GM18502 (cell line): Measurements from ENCODE around the gene DEFB108B.
"Not testable (repeated sequence)": the region's sequence is repeated elsewhere in the genome, so short reads cannot be mapped to it uniquely, and the experiment has no call there.

ENCODE experiments used
- ATAC-seq: cut with Tn5 transposase; IDR thresholded peaks from one replicate; pipeline ENCODE4 v1.9.1; 2021; ENCODE audit warnings: mild to moderate bottlenecking; ENCODE audit not compliant: unreplicated experiment, poor library complexity

The DEFB108B gene

GRCh38 chr11:71832811-71833210 lies at the start of gene DEFB108B:
TSS of gene DEFB108B (plus strand) at chr11:71833200. CDS start at chr11:71833200, 0 bp downstream.
- ATAC-seq: not testable (repeated sequence)

DNA sequence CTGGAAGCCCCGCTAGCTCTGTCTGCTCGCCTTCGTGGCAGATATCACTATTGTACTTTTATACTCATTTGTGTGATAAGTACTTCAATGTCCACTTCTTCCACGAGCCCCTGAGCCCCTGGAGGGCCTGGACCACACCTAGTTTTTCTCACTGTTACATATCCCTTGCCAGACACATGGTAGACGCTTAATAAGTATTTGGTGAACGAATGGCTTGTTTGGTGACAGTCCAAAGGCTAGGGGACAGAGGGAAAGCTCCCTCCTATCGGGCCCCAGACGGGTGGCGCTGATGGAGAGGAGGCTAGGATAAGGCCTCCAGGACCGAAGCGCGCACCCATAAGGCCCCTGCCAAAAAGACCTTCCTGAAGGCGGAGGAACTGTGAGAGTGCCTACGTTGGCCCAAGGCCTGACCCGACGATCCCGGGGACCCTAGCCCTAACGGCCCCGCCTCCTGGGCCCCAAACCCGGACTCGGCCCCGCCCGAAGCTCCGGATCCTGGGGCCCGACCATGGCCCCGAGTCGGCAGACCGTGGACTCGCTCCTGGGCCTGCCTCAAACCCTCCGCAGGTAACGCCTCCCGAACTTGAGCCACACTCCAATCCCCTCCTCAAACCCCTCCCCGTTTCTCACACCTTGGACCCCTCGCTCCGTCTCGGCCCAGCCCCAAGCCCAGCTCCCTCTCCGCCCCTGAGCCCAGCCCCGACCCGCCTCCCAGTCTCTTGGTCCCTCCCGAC lies 46.7 kb upstream of the DEFB108B start:
- not testable (repeated sequence) for ATAC-seq

DNA sequence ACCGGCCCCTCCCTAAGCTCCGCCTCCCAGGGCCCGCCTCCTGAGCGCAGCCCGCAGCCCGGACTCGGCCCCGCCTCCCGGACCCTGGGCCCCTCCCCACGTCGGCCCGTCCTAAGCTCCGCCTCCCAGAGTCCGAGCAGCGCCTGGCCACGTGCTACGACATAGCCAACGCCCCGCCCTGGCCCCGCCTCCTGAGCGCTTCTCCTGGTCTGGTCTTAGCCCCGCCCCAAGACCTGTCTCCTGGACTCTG lies 46.2 kb upstream of the DEFB108B start:
- peak; percentile 97 for ATAC-seq

DNA sequence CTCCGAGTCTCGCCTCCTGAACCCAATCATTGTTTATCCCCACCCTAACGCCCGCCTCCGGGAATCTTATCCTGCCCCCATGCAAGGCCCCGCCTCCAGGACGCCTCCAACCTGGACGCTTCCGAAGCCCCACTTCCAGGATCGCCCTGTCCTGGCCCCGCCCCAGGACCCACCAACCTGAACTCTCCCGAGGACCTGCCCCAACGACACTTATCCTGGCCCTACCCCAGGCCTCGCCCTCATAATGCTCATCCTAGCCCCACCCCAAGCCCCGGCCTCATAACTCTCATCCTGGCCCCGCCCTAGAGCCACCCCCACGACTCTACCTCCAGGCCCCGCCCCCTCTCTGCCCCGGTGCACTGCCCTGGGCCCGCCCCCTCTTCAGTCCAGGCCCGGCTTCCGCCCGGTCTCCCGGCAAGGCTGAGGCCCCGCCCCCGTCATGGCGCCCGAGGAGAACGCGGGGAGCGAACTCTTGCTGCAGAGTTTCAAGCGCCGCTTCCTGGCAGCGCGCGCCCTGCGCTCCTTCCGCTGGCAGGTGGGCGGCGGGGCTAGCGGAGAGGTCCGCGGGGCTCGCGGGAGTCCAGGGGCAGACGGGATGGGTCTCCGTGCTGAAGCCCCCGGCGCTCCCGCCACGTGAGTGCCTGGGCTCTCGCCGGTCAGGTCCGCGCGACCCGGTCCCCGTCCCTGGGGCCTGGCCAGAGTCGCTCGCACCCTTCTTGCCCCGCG lies 45.7 kb upstream of the DEFB108B start:
- ATAC-seq: peak; percentile 91

DNA sequence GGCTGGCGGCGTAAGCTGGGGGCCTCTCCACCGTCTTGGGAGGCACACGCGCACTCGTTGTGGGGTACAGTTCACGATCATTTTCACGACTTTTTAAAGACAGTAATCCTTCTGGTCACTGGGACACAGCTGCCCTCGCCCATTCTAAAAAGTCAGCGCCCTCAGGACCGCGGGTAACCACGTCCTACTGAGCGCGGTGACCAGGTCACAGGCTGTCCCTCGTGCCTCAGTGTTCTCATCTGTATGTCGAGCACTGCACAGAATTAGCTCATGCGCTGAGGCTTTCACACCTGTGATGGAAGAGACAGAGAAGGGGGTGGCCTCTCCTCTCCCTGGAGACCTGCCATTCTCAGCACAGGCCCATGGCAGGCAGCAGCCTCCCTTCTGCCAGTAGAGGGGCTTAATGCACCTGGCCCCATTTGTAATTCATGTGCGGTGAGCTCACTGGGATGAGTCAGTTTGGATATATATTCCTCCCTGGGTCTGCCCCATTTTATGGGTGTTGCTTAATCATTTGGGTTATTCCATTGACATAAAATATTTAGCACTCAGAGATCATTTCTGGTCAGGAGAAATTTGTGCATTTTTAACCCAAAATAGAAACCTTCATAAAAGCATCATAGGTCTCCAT lies 45.1 kb upstream of the DEFB108B start:
- ATAC-seq: not testable (repeated sequence)

DNA sequence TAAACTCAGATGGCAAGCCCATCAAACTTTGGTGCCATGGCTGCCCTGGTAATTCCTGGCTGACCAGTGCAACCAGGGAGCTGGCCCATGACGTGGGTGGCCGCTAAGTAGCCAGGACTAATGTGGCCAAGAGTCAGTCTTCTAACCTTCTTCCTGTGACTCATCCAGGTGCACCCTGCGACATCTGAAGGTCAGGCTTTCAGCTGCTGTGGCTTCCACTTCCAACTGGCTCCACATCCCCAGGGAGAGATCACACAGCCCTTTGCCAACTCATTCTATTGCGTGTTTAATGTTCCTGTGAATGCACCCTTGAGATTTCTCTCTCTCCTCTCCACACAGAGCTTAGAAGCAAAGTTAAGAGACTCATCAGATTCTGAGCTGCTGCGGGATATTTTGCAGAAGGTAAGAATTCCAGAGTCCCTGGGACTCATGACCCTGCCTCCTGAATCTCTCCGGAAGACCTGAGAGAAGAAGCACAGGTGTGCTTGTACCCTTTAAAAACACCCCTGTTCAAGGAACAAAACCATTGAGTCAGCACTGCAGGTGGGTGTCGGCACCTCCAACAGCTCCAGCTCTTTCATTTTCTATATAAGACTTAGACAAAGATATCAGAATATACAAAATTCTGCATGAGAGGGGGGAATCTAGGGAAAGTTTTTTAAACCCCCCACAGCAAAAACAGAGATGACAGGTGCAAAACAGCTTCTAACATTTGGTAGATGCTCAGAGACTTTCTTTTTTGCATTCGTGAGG lies 43.4 kb upstream of the DEFB108B start:
- not testable (repeated sequence) for ATAC-seq

DNA sequence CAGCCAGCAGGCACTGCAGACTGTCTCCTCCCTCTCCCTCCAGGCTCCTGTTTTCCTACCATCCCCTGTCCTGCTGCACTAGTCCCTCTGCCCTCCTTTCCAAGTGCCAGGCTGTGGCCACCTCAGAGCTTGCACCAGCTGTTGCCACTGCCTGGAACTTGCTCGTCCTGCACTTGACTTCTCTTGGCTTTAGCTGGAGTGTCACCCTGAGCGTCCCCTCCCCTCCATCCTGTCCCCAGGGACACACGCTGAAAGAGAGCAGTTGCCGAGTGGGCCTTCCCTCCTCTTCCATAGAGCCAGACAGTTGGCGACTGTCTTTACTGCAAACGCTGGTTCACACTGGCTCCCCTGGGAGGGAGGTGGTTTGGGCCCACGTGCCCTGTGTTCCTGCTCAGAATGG lies 41.9 kb upstream of the DEFB108B start:
- ATAC-seq: not testable (repeated sequence)

DNA sequence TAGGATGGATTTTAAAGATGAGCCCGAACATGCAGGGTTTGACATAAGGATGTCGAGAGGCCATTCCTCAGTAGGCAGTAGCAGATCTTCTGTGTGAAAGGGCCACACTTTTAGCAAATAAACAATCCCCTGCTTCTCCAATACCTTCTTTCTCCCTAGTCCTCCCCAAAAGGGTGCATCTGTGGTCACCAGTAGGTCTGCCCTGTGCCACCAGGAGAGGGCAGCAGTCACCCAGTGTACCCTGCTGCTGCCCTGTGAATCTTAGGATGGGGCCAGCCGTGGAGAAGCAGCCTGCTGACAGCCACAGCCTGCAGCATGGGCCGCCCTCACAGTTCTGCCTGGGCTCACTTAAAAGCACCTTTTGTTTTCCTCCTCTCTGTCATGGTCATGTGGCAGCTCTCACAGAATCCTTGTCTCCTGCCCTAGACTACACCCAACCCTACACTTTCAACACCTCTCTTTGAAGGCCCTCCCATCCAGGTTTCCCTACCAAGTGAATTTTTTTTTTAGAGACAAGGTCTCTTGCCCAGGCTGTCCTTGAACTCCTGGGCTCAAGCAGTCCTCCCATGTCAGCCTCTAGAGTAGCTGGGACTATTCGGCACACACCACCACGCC lies 40.3 kb upstream of the DEFB108B start:
- not testable (repeated sequence) for ATAC-seq

- ATAC-seq: not testable (repeated sequence)
Measured at GRCh38 chr11:71794386-71795040, 38.5 kb upstream of the DEFB108B start.

- ATAC-seq: not testable (repeated sequence)
Measured at GRCh38 chr11:71795236-71795635, 37.8 kb upstream of the DEFB108B start.

- ATAC-seq: not testable (repeated sequence)
Measured at GRCh38 chr11:71796016-71796415, 37.0 kb upstream of the DEFB108B start.

- ATAC-seq: not testable (repeated sequence)
Measured at GRCh38 chr11:71796781-71797180, 36.2 kb upstream of the DEFB108B start.

DNA sequence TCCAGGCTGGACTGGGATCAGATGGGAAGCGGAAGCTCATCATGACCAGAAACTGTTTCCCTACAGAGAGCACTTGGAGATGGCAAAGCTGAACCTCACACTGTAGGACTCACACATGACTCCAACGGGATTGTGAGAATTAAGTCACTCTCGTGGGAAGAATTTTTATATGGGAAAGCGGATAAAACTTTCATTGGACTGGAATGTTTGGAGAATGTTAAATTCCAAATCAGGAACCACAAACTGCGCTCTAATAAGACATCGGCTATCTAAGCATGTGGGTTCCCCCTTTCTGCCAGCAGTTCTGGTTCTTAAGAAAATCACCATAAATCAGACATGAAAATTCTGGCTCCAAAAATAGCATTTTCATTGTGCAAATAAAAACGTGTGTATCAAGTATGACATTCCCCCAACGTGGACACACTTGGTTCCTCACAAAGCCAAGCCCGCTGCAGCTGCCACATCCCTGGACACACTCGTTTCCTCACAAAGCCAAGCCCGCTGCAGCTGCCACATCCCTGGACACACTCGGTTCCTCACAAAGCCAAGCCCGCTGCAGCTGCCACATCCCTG lies 33.4 kb upstream of the DEFB108B start:
- ATAC-seq: not testable (repeated sequence)

DNA sequence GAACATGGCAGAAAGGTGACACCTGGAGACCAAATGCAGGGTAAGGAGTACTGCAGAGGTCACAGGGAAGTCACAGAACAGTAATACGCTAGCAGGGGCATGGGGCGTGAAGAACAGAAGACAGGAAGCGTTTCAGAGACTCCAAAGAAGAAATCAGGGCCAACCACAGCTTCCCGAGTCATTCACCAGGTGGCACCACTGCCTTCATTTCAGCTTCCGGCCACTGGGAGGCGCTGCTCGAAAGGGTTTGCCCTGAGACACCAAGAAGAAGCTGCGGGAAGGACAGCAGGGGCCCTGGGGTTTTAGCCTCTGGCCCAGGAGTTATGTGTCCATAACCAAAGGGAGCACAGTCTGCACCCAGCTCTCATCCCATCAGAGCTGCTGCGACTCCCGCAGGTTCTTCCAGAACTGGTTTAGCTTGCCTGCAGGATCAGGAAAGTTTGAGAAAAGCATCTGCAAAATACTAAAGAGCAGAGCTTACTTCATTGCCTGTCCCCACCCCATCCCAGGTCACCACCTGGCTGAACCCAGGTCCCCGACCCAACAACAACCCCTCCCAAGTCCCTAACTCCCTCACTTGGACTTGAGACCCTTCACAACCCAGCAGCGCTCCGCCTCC lies 32.6 kb upstream of the DEFB108B start:
- not testable (repeated sequence) for ATAC-seq

- ATAC-seq: not testable (repeated sequence)
Measured at GRCh38 chr11:71801026-71801425, 32.0 kb upstream of the DEFB108B start.

DNA sequence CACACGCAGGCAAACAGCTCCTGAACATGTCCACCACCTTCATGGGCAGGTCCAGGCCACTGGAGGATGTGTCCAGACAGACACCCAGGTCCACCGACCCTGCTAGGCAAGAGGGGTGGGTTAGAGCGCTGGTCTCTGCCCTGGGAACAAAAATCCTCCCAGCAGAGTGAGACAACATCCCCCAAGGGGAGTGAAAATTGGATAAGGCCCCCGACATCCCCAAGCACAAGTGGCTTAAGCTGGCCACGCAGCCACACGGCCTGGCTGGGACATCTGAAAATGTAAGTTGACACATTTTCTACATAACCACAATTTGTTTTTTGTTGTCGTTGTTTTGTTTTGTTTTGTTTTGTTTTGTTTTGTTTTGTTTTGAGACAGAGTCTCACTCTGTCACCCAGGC lies 30.1 kb upstream of the DEFB108B start:
- ATAC-seq: not testable (repeated sequence)

GRCh38 chr11:71804158-71804947 lies 28.6 kb upstream of the DEFB108B start:
- not testable (repeated sequence) for ATAC-seq

- ATAC-seq: not testable (repeated sequence)
Measured at GRCh38 chr11:71812529-71812928, 20.5 kb upstream of the DEFB108B start.
